Breast epithelium (tissue), 4 donors: ENCODE measurements around the gene PRDM2. TPM values are rescaled to one million over a fixed set of nuclear protein-coding genes. Genes with fewer than 3 reads are reported as not detected.

Source experiments
- DNase-seq, 2 donors: peaks; one replicate each; pipeline ENCODE4 v3.0.0-alpha.2; 2019; ENCODE audit warnings: low spot score in 2 of 2
- H3K27ac ChIP-seq, 2 donors: fragments of 200-600 bp; sonication (generic) in 1 of 2; one replicate each; pipeline ENCODE4 v1.5.1; 2016 to 2019; ENCODE audit warnings: mild to moderate bottlenecking in 1 of 2
- H3K27me3 ChIP-seq, 2 donors: fragments of 200-600 bp; sonication (generic) in 1 of 2; one replicate each; pipeline versions ENCODE4 v1.5.1 to v1.6.0; 2017 to 2019; ENCODE audit warnings: control low read depth in 1 of 2, mild to moderate bottlenecking in 1 of 2
- H3K36me3 ChIP-seq: fragments of 200-600 bp; one replicate; pipeline ENCODE4 v1.5.1; 2019
- H3K4me1 ChIP-seq, 2 donors: fragments of 200-600 bp; sonication (generic); one replicate each; pipeline ENCODE4 v1.5.1; 2016 to 2019; ENCODE audit warnings: control low read depth in 1 of 2
- H3K4me3 ChIP-seq, 3 donors: fragments of 200-600 bp; sonication (generic); 1 replicate in 2 of 3; 2 replicates in 1 of 3; pipeline ENCODE4 v1.5.1; 2016 to 2019; ENCODE audit warnings: mild to moderate bottlenecking in 3 of 3, moderate library complexity in 2 of 3
- H3K9me3 ChIP-seq, 2 donors: fragments of 200-600 bp; sonication (generic) in 1 of 2; one replicate each; pipeline ENCODE4 v1.5.1; 2016 to 2019; ENCODE audit warnings: control low read depth in 1 of 2
- CTCF ChIP-seq, 3 donors: fragments of 450-650 bp; IDR thresholded peaks; one replicate each; pipeline ENCODE4 v1.5.1; 2016 to 2017; ENCODE audit warnings: antibody characterized with exemption in 3 of 3, mild to moderate bottlenecking in 3 of 3, moderate library complexity in 3 of 3
- POLR2A ChIP-seq: fragments of 450-650 bp; IDR thresholded peaks from one replicate; pipeline ENCODE4 v1.6.1; 2016; ENCODE audit warnings: antibody characterized with exemption, mild to moderate bottlenecking, moderate library complexity
- POLR2AphosphoS5 ChIP-seq, 3 donors: sonication (generic); formaldehyde crosslinking; IDR thresholded peaks; one replicate each; pipeline ENCODE4 v1.6.1; 2017; ENCODE audit warnings: antibody characterized with exemption in 3 of 3
- intact Hi-C: fragments of 100-400 bp; cut with DNase I; formaldehyde crosslinking; loops from one replicate; pipeline ENCODE4 v1.15.1; 2023; ENCODE audit warnings: low total_unique reads
- total RNA-seq, 3 donors: library from RNA; depleted of rRNA; stranded (reverse); fragments of >200 nt; gene quantifications; one replicate each; pipeline ENCODE4 v1.1.0, GENCODE V29; 2016

Gene PRDM2
- total RNA-seq, 3 donors from 2014 or later, result 45.6 to 57.1 (median 47.2) TPM

GRCh38 chr1:13820055-13820454, 120.1 kb downstream of the PRDM2 start:
- H3K4me1 ChIP-seq, result no peaks in the 10 kb centered on the region
- no peak for DNase-seq
- intact Hi-C loops, result loop anchor here (5.0 kb wide), 1 partner anchor 142 kb away; no protein-coding TSS in a partner anchor

GRCh38 chr1:13820456-13820855, 120.5 kb downstream of the PRDM2 start:
- Histone ChIP-seq H3K27me3 (no peaks in the 10 kb centered on the region), H3K4me3 (no peak overlapping the region), H3K4me1 (no peaks in the 10 kb centered on the region), H3K36me3 (no peaks in the 10 kb centered on the region), H3K27ac (no peak overlapping the region), H3K9me3 (no peaks in the 10 kb centered on the region)
- intact Hi-C loops, result loop anchor here (5.0 kb wide), 1 partner anchor 142 kb away; no protein-coding TSS in a partner anchor
- TF ChIP-seq POLR2AphosphoS5 (IDR thresholded peaks at IDR 0.05) (no peak), POLR2A (no peak)
- peak in 1 of 2 donors; percentile 0 for DNase-seq

More at GRCh38 chr1:13820055-13820454, 120.1 kb downstream of the PRDM2 start:
- no peaks in the 10 kb centered on the region for H3K9me3 ChIP-seq
- H3K27me3 ChIP-seq, result no peaks in the 10 kb centered on the region
- no peak overlapping the region for H3K4me3 ChIP-seq
- TF ChIP-seq CTCF (IDR thresholded peaks at IDR 0.05) (no peak), POLR2A (no peak), POLR2AphosphoS5 (IDR thresholded peaks at IDR 0.05) (no peak)
- H3K36me3 ChIP-seq, result no peaks in the 10 kb centered on the region
- H3K27ac ChIP-seq, result no peak overlapping the region

GRCh38 chr1:13823126-13823880, 123.3 kb downstream of the PRDM2 start:
- intact Hi-C loops, result loop anchor here (5.0 kb wide), 1 partner anchor 139 kb away; no protein-coding TSS in a partner anchor
- H3K4me1 ChIP-seq, result no peaks in the 10 kb centered on the region
- H3K9me3 ChIP-seq, result no peaks in the 10 kb centered on the region
- DNase-seq, result peak in 1 of 2 donors; percentile 15
- H3K27me3 ChIP-seq, result no peaks in the 10 kb centered on the region
- TF ChIP-seq CTCF (IDR thresholded peaks at IDR 0.05), result no peak
- no peak for TF ChIP-seq POLR2AphosphoS5 (IDR thresholded peaks at IDR 0.05)
- TF ChIP-seq POLR2A, result no peak
- H3K36me3 ChIP-seq, result no peaks in the 10 kb centered on the region
- no peak overlapping the region for H3K4me3 ChIP-seq
- H3K27ac ChIP-seq, result no peak overlapping the region

- no peaks in the 10 kb centered on the region for H3K4me1 ChIP-seq
- TF ChIP-seq POLR2AphosphoS5 (IDR thresholded peaks at IDR 0.05) (no peak), POLR2A (no peak), CTCF (IDR thresholded peaks at IDR 0.05) (no peak)
- H3K4me3 ChIP-seq, result no peak overlapping the region
- no peaks in the 10 kb centered on the region for H3K27me3 ChIP-seq
- DNase-seq, result no peak
- no peaks in the 10 kb centered on the region for H3K9me3 ChIP-seq
- intact Hi-C loops, result loop anchor here (5.0 kb wide), 1 partner anchor 138 kb away; no protein-coding TSS in a partner anchor
- no peaks in the 10 kb centered on the region for H3K36me3 ChIP-seq
- H3K27ac ChIP-seq, result no peak overlapping the region
Measured at GRCh38 chr1:13823936-13824335, 123.9 kb downstream of the PRDM2 start.

GRCh38 chr1:13824626-13825025, 124.6 kb downstream of the PRDM2 start:
- Histone ChIP-seq H3K27me3 (no peaks in the 10 kb centered on the region), H3K27ac (no peak overlapping the region), H3K4me1 (peaks cover 0 to 4% of the 10 kb centered on the region in 2 donors), H3K4me3 (no peak overlapping the region), H3K36me3 (no peaks in the 10 kb centered on the region), H3K9me3 (no peaks in the 10 kb centered on the region)
- DNase-seq, result no peak
- intact Hi-C loops, result loop anchor here (5.0 kb wide), 1 partner anchor 138 kb away; no protein-coding TSS in a partner anchor
- no peak for TF ChIP-seq POLR2A
- TF ChIP-seq POLR2AphosphoS5 (IDR thresholded peaks at IDR 0.05), result no peak
- no peak for TF ChIP-seq CTCF (IDR thresholded peaks at IDR 0.05)
